ENCODE data around the gene NLK.

DNA sequence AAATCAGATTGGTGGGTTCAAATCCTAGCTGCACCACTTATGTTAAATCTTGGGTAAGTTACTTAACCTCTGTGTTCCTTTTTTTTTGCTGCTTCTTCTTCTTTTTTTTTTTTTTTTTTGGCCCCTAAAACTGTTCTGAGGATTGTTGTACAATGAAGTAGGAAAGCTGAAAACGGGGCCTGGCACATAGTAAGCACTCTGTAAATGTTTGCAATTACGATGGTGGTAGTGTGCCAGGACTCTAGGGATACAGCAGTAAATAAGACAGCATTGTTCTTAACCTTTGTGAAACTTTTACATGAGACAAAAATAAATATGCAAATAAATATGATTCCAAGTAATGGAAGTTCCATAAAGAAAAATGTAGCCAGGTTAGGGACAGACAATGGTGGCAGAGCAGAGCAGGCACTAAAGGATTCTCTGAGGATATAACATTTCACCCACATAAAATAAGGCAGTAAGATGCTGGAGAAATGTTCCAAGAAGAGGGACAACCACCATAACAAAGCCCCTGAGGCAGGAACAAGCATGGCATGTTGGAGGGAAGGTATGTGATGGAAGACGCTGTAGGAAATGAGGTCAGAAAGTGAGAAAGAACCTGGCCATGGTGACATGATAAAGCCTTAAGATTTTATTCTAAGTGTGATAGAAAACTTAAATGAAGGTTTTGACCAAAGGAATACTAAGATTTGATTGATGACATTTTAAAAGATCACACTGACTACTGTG lies 127.3 kb downstream of the NLK start:
- TF ChIP-seq CTCF (IDR thresholded peaks at IDR 0.05 in 2 of 3, conservative IDR thresholded peaks at IDR 0.05 in 1 of 3; ENCODE audit: borderline replicate concordance in 1 of 3, insufficient read depth in 1 of 3, low read depth in 2 of 3, low read length in 2 of 3) (no peak), POLR2A (IDR thresholded peaks at IDR 0.05; ENCODE audit: borderline replicate concordance, extremely low read depth, insufficient read depth, insufficient read length) (no peak), SIN3A (IDR thresholded peaks at IDR 0.05; ENCODE audit: low read depth) (no peak), ZNF274 (IDR thresholded peaks at IDR 0.05; ENCODE audit: low read depth, low read length) (no peak), ATF3 (IDR thresholded peaks at IDR 0.05) (no peak), POLR2AphosphoS5 (IDR thresholded peaks at IDR 0.05; ENCODE audit: low read depth, low read length) (no peak), ZFX (IDR thresholded peaks at IDR 0.05) (no peak), SP1 (IDR thresholded peaks at IDR 0.05; ENCODE audit: low read depth) (no peak)
- TF ChIP-seq, protein P1, sequence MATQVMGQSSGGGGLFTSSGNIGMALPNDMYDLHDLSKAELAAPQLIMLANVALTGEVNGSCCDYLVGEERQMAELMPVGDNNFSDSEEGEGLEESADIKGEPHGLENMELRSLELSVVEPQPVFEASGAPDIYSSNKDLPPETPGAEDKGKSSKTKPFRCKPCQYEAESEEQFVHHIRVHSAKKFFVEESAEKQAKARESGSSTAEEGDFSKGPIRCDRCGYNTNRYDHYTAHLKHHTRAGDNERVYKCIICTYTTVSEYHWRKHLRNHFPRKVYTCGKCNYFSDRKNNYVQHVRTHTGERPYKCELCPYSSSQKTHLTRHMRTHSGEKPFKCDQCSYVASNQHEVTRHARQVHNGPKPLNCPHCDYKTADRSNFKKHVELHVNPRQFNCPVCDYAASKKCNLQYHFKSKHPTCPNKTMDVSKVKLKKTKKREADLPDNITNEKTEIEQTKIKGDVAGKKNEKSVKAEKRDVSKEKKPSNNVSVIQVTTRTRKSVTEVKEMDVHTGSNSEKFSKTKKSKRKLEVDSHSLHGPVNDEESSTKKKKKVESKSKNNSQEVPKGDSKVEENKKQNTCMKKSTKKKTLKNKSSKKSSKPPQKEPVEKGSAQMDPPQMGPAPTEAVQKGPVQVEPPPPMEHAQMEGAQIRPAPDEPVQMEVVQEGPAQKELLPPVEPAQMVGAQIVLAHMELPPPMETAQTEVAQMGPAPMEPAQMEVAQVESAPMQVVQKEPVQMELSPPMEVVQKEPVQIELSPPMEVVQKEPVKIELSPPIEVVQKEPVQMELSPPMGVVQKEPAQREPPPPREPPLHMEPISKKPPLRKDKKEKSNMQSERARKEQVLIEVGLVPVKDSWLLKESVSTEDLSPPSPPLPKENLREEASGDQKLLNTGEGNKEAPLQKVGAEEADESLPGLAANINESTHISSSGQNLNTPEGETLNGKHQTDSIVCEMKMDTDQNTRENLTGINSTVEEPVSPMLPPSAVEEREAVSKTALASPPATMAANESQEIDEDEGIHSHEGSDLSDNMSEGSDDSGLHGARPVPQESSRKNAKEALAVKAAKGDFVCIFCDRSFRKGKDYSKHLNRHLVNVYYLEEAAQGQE (IDR thresholded peaks at IDR 0.05; ENCODE audit: low read depth) = no peak

Measured in HCT116 (cell line).